Hematopoietic multipotent progenitor cell treated with erythropoietin and hydrocortisone succinate and interleukin-3 and kit ligand, for 6 days (in vitro differentiated cells): Measurements from ENCODE around the gene PSME2.
A peak's percentile ranks its signal among the peaks of the same experiment; 100 is the strongest.

Experiments
- DNase-seq: peaks from one replicate; pipeline ENCODE4 v3.0.0-alpha.2; 2015

Gene PSME2

GRCh38 chr14:24179294-24179960, 33.0 kb upstream of the PSME2 start:
- no peak for DNase-seq

GRCh38 chr14:24178399-24179178, 32.2 kb upstream of the PSME2 start:
- no peak for DNase-seq

DNA sequence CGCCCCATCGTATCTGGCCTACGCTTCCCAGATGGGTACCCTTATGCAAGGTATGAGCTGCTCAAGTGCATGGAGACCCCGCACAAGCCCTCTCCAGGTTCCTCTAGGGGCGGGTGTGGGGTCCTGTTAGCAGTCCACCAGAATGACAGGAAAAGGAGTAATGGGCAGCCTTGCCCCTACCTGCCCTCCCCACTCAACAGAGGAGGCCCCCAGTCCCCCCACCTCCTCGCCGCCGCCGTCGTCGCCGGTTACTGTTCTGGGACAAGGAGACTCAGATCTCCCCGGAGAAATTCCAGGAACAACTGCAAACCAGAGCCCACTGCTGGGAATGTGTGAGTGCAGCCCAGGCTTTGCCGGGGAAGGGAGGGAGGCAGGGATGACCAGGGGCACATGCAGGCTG, 31.5 kb upstream of the PSME2 start:
- DNase-seq: no peak

DNA sequence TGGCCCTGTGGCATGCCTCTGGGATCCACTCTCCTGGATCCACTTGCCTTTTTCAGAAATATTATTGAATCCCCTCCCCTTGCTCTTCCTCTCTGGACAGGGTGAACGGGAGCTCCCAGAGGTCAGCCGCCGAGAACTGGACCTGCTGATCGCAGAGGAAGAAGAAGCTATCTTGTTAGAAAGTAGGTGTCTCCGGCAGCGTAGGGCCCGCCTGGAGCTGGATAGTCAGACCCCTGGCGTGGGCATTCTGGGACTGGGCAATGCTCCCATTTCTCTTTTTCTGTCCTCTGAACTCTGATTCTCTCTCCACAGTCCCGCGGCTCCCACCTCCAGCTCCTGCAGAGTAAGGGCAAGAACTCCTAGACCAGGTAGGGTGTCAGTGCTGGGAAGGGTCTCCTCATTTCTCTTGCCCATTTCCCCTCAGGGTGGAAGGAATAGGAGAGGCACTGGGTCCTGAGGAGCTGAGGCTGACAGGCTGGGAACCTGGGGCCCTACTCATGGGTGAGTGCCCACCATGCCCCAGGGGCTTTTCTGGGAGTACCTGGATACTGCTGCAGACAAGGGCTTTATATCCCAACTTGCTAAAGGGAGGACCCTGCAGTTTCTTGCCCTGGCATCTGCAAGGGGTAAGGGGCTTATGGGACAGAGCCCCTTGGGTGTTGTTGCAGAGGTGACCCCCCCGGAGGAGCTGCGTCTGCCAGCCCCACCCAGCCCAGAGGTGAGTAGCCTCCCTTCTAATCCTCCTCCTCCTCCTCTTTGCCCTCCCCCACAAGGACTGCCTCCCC, 30.8 kb upstream of the PSME2 start:
- DNase-seq: no peak

DNA sequence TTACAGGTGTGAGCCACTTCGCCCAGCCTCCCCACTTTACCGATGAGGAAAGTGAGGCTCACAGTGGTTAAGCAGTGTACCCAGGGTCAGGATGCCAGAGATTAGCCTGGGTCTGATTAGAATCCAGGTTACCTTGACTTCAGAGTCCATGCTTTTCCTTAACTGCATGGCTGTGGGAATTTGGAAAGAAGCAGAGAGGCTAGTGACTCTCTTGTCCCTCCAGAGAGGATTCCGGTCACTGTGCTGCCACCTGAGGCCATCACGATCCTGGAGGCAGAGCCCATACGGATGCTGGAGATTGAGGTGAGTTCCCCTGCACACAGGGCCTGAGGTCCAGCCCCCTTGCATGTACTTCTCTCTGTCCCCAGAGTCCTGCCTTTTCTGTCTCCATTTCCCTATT, 30.2 kb upstream of the PSME2 start:
- DNase-seq: no peak

GRCh38 chr14:24172871-24173281, 26.5 kb upstream of the PSME2 start:
- no peak for DNase-seq

- DNase-seq: peak; percentile 49
Observed at GRCh38 chr14:24172261-24172860, 26.0 kb upstream of the PSME2 start.

- peak; percentile 98 for DNase-seq
Observed at GRCh38 chr14:24171422-24172260, 25.2 kb upstream of the PSME2 start, which contains the start of gene REC8. TSS of gene REC8 (plus strand) at chr14:24172080. CDS start at chr14:24172553, 473 bp downstream.

- DNase-seq: no peak
Observed at GRCh38 chr14:24167469-24168114, 21.2 kb upstream of the PSME2 start.

DNA sequence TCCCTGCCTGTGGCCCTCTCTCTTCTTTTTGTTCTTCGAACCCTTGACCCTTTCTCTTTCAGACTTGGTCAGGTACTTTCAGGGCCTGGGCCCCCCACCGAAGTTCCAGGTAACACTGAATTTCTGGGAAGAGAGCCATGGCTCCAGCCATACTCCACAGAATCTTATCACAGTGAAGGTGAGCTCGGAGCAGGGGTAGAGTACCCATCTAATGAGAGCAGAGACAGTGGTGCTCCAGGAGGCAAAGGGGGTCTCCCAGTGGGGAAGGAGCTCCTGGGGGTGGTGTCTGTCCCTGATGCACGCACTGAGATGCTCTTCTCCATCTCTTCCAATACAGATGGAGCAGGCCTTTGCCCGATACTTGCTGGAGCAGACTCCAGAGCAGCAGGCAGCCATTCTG, 19.4 kb upstream of the PSME2 start:
- no peak for DNase-seq

DNA sequence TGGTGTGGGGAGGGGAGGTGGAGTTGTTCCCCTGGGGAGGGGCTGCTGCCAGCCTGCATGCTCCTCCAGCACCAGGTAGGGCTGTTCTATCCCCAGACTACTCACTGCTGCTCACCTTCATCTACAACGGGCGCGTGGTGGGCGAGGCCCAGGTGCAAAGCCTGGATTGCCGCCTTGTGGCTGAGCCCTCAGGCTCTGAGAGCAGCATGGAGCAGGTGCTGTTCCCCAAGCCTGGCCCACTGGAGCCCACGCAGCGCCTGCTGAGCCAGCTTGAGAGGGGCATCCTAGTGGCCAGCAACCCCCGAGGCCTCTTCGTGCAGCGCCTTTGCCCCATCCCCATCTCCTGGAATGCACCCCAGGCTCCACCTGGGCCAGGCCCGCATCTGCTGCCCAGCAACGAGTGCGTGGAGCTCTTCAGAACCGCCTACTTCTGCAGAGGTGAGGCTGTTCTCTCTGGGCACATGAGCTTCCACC, 18.1 kb upstream of the PSME2 start:
- no peak for DNase-seq

- DNase-seq: no peak
Observed at GRCh38 chr14:24162093-24162492, 15.7 kb upstream of the PSME2 start.

DNA sequence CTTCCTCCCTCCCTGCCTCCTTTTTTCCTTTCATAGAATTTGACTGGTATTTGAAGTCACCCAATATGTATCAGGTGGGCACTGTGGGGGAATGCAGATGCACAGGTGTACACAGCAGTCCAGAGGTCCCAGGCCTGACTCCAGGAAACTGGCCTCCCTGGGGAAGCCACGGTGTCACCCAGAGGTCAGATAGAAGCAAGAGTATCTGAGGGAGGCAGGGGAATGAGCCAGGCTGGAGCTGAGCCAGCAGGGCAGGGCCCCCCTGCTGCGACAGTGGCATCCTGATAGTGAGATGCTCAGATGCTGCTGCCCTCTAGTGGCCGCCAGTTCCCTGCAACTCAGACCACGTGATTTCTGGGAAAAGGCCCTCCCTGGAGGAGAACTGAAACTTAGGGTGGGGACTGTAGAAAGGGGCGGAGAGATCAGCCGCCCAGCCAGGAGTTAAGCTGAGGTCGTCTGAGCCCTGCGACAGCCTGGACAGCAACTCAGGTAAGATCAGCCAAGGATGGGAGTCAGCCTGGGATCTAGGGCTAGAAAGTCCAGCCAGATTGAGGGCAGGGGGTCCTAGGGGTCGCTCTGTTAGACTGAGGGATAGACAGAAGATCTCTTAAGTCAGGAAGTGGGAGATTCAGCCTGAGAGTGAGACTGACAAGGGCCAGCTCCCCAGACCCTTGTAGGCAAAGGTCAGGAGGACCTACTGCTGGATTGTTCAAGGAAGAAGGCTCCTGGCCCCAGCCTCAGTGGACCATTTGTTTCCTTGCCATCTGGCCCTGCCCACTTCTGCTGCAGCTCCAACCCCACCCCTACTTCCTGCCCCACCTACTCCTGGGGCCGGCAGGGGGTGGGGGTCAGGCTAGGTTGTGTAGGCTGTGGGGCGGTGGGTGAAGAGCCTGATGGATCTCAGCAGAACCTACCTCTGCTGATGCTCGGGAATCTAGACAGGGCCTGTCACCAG, 14.7 kb upstream of the PSME2 start, which contains the start of gene IRF9:
TSS of gene IRF9 (plus strand) at position 416 of the 955 bp plus-strand sequence. CDS start 880 bp downstream, outside the sequence.
- DNase-seq: peak; percentile 98

- DNase-seq: no peak
Observed at GRCh38 chr14:24160499-24160849, 14.1 kb upstream of the PSME2 start.

DNA sequence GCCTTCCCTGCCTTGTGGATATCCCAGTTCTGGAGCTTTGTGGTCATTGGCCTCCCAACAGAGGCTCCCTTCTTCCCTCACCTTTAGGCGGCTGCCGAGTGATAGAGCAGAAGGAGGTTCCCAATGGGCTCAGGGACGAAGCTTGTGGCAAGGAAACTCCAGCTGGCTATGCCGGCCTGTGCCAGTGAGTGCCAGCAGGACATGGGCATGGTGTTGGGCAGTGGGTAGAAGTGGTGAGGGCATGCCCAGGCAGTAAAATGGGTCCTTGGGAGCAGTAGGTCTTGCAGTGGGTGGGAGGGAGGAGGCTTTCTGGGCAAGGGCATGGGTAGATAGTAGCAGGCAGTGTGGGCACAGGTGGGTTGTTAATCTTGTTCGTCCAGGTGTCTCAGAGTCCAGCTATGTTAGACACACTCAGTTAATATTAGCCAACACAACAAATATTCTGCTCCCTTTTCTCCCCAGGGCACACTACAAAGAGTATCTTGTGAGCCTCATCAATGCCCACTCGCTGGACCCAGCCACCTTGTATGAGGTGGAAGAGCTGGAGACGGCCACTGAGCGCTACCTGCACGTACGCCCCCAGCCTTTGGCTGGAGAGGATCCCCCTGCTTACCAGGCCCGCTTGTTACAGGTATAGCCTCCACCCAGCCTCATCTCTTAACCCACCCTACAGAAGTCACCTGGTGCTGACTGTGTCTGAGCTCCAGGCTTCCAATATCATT, 13.5 kb upstream of the PSME2 start:
- no peak for DNase-seq

DNA sequence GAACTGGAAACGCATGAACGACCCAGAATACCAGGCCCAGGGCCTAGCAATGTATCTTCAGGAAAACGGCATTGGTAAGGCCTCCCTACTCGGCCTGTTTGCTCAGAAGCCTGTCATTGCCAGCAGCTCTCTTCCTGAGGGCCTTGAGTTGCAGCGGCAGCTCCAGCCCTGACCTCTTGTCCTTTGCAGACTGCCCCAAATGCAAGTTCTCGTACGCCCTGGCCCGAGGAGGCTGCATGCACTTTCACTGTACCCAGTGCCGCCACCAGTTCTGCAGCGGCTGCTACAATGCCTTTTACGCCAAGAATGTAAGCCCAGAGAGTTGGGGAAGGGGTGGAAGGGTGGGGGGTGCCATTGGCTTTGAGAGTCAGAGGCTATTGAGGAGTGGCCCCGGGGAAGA, 10.9 kb upstream of the PSME2 start:
- no peak for DNase-seq

GRCh38 chr14:24156840-24157239, 10.4 kb upstream of the PSME2 start:
- no peak for DNase-seq

GRCh38 chr14:24155100-24155499, 8.7 kb upstream of the PSME2 start:
- DNase-seq: no peak

DNA sequence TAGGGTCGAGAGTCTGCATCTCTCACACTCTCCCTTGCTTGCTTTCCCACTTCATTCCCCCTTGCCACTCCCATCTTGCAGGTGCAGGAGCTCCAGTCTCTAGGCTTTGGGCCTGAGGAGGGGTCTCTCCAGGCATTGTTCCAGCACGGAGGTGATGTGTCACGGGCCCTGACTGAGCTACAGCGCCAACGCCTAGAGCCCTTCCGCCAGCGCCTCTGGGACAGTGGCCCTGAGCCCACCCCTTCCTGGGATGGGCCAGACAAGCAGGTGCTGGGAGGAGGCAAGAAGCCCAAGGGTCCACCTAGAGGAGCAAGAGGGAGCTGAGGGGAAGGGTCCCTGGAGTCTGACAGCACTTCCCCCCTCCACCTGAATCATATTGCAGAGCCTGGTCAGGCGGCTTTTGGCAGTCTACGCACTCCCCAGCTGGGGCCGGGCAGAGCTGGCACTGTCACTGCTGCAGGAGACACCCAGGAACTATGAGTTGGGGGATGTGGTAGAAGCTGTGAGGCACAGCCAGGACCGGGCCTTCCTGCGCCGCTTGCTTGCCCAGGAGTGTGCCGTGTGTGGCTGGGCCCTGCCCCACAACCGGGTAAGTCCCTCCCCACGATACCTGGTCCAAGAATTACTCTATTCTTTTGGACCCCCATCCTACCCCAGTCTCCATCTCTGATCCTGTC, 5.1 kb upstream of the PSME2 start:
- no peak for DNase-seq
